Amygdala (tissue), 56 donors: ENCODE data around the gene PRPSAP1.

Experiments
- DNase-seq, 56 donors: peaks; one replicate each; lab custom pipeline; 2025; lab: John Stamatoyannopoulos, UW

The PRPSAP1 gene

GRCh38 chr17:76281573-76282371 is 71.9 kb downstream of the PRPSAP1 start:
- DNase-seq: no peak

GRCh38 chr17:76280650-76281049 is 73.1 kb downstream of the PRPSAP1 start:
- no peak for DNase-seq

- DNase-seq: no peak
Measured at GRCh38 chr17:76279742-76280287, 73.9 kb downstream of the PRPSAP1 start.

GRCh38 chr17:76278952-76279741 is 74.6 kb downstream of the PRPSAP1 start:
- peak in 55 of 56 donors; percentile 20 to 94 (median 67) for DNase-seq

GRCh38 chr17:76278268-76278908 is 75.3 kb downstream of the PRPSAP1 start:
- no peak for DNase-seq

- DNase-seq: no peak
Measured at GRCh38 chr17:76277300-76278267, 76.1 kb downstream of the PRPSAP1 start.

GRCh38 chr17:76276461-76277299 is 77.0 kb downstream of the PRPSAP1 start:
- no peak for DNase-seq

- DNase-seq: no peak
Measured at GRCh38 chr17:76276069-76276431, 77.7 kb downstream of the PRPSAP1 start.

GRCh38 chr17:76275382-76276068 is 78.2 kb downstream of the PRPSAP1 start:
- no peak for DNase-seq

- DNase-seq: no peak
Measured at GRCh38 chr17:76274112-76274956, 79.4 kb downstream of the PRPSAP1 start.

GRCh38 chr17:76273445-76274111 is 80.1 kb downstream of the PRPSAP1 start:
- DNase-seq: no peak

GRCh38 chr17:76272541-76273444 is 80.9 kb downstream of the PRPSAP1 start:
- no peak for DNase-seq

GRCh38 chr17:76271669-76272540 is 81.8 kb downstream of the PRPSAP1 start:
- no peak for DNase-seq

- DNase-seq: no peak
Measured at GRCh38 chr17:76270770-76271668, 82.7 kb downstream of the PRPSAP1 start.
